Amniotic epithelial cell (primary cell): ENCODE measurements around the gene PARD3B.
A peak's percentile ranks its signal among the peaks of the same experiment; 100 is the strongest.

Experiments used
- DNase-seq: peaks from one replicate; pipeline ENCODE4 v3.0.0-alpha.2; 2010; ENCODE audit warnings: low read depth

The PARD3B gene

GRCh38 chr2:205407984-205408383, 862.7 kb downstream of the PARD3B start:
- DNase-seq, result peak; percentile 28

- DNase-seq, result peak; percentile 44
These were observed 863.4 kb downstream of the PARD3B start for GRCh38 chr2:205408696-205409095.

GRCh38 chr2:205409411-205409810, 864.1 kb downstream of the PARD3B start:
- no peak for DNase-seq

- DNase-seq, result no peak
These were observed 866.3 kb downstream of the PARD3B start for GRCh38 chr2:205411558-205411957.

- DNase-seq, result no peak
These were observed 879.1 kb downstream of the PARD3B start for GRCh38 chr2:205424326-205424725.

GRCh38 chr2:205425102-205425501, 879.8 kb downstream of the PARD3B start:
- no peak for DNase-seq

GRCh38 chr2:205427112-205427511, 881.8 kb downstream of the PARD3B start:
- DNase-seq, result peak; percentile 24

GRCh38 chr2:205428811-205429210, 883.5 kb downstream of the PARD3B start:
- no peak for DNase-seq

- no peak for DNase-seq
These were observed 890.7 kb downstream of the PARD3B start for GRCh38 chr2:205435970-205436369.

- DNase-seq, result peak; percentile 63
These were observed 893.0 kb downstream of the PARD3B start for GRCh38 chr2:205438241-205438640.

- no peak for DNase-seq
These were observed 894.3 kb downstream of the PARD3B start for GRCh38 chr2:205439621-205440020.

GRCh38 chr2:205441524-205441923, 896.2 kb downstream of the PARD3B start:
- no peak for DNase-seq

- DNase-seq, result no peak
These were observed 902.9 kb downstream of the PARD3B start for GRCh38 chr2:205448189-205448588.

GRCh38 chr2:205451901-205452512, 906.7 kb downstream of the PARD3B start:
- no peak for DNase-seq

- no peak for DNase-seq
These were observed 907.9 kb downstream of the PARD3B start for GRCh38 chr2:205453202-205453601.

GRCh38 chr2:205456682-205457081, 911.4 kb downstream of the PARD3B start:
- DNase-seq, result no peak

GRCh38 chr2:205460217-205460616, 914.9 kb downstream of the PARD3B start:
- DNase-seq, result no peak

GRCh38 chr2:205461169-205461568, 915.9 kb downstream of the PARD3B start:
- DNase-seq, result no peak

- DNase-seq, result no peak
These were observed 916.7 kb downstream of the PARD3B start for GRCh38 chr2:205461678-205462665.

GRCh38 chr2:205462681-205463345, 917.5 kb downstream of the PARD3B start:
- DNase-seq, result no peak

GRCh38 chr2:205463466-205464025, 918.3 kb downstream of the PARD3B start:
- DNase-seq, result no peak

- no peak for DNase-seq
These were observed 919.4 kb downstream of the PARD3B start for GRCh38 chr2:205464681-205465080.
